Breast epithelium (tissue), 3 donors: ENCODE results near the gene PRX.

Source experiments
- POLR2A ChIP-seq: fragments of 450-650 bp; IDR thresholded peaks from one replicate; pipeline ENCODE4 v1.6.1; 2016; ENCODE audit warnings: antibody characterized with exemption, mild to moderate bottlenecking, moderate library complexity
- TF ChIP-seq, protein P1 (sequence below), 3 donors: fragments of 450-650 bp; IDR thresholded peaks; one replicate each; pipeline ENCODE4 v1.5.1; 2016 to 2017; ENCODE audit warnings: antibody characterized with exemption in 3 of 3, mild to moderate bottlenecking in 3 of 3, moderate library complexity in 3 of 3

DNA sequence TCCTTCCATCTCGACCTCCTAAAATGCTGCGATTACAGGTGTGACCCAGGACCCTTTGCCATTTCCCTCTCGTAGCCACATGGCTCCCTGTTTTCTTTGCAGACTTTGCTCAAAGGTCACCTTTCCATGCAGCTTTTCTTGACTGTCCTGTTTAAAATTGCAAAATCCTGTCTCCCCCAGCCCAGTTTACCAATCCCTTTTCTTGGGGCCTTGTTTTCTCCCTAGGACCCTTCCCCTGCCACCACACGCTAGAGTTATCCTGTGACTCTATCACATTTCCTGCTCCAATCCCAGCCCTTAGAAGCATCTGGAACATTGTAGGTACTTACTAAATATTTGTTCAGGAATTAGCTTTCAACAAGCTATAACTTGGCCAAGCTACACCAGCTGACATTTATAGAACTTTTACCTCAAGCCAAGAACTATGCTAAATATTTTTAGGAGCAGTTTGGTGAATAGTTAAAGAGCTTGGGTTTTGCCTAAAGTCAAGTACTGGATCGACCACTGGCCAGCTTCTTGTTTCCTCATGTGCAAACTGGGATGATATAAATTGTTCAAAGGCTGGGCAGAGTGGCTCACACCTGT lies 40.1 kb upstream of the PRX start:
- TF ChIP-seq, protein P1, sequence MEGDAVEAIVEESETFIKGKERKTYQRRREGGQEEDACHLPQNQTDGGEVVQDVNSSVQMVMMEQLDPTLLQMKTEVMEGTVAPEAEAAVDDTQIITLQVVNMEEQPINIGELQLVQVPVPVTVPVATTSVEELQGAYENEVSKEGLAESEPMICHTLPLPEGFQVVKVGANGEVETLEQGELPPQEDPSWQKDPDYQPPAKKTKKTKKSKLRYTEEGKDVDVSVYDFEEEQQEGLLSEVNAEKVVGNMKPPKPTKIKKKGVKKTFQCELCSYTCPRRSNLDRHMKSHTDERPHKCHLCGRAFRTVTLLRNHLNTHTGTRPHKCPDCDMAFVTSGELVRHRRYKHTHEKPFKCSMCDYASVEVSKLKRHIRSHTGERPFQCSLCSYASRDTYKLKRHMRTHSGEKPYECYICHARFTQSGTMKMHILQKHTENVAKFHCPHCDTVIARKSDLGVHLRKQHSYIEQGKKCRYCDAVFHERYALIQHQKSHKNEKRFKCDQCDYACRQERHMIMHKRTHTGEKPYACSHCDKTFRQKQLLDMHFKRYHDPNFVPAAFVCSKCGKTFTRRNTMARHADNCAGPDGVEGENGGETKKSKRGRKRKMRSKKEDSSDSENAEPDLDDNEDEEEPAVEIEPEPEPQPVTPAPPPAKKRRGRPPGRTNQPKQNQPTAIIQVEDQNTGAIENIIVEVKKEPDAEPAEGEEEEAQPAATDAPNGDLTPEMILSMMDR (IDR thresholded peaks at IDR 0.05): no peak
- TF ChIP-seq POLR2A: no peak
